K562 (cell line): ENCODE results near the gene SPATS2L.

Experiments
- ZNF140 ChIP-seq: fragments of 250-450 bp; sonication (Bioruptor Pico); IDR thresholded peaks from 2 replicates; pipeline ENCODE4 v1.8.0; 2021; ENCODE audit warnings: moderate library complexity, mild to moderate bottlenecking, inconsistent platforms
- TF ChIP-seq, protein P1 (sequence below), 3 experiments: IDR thresholded peaks in 2 of 3; conservative IDR thresholded peaks in 1 of 3; 2 replicates each; pipeline ENCODE4 v1.5.1; 2011 to 2012; ENCODE audit warnings: low read length in 3 of 3, mild to moderate bottlenecking in 3 of 3, control low read depth in 2 of 3, improper control_type of control experiment in 1 of 3, inconsistent platforms in 1 of 3, low read depth in 1 of 3, mixed read lengths in 1 of 3, moderate library complexity in 1 of 3; ENCODE audit not compliant: insufficient read depth in 2 of 3

DNA sequence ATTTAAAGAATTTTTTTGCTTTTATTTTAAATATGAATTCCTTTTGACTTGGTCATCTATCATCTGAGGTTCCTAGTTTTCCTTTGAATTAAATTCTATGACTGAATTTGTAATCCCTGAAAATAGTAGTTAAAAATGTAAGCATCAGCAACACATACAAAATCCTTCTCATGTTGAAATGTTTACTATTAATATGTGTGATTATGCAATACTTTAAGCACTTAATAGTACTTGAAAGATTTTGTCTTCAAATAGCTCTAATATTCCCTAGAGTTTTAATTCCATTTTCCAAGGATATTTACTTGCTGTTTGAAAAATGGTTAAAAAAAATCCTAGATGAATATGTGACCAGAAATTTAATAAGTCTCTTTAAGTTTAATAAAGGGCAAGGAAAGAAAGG, 26.6 kb upstream of the SPATS2L start:
- TF ChIP-seq, protein P1, sequence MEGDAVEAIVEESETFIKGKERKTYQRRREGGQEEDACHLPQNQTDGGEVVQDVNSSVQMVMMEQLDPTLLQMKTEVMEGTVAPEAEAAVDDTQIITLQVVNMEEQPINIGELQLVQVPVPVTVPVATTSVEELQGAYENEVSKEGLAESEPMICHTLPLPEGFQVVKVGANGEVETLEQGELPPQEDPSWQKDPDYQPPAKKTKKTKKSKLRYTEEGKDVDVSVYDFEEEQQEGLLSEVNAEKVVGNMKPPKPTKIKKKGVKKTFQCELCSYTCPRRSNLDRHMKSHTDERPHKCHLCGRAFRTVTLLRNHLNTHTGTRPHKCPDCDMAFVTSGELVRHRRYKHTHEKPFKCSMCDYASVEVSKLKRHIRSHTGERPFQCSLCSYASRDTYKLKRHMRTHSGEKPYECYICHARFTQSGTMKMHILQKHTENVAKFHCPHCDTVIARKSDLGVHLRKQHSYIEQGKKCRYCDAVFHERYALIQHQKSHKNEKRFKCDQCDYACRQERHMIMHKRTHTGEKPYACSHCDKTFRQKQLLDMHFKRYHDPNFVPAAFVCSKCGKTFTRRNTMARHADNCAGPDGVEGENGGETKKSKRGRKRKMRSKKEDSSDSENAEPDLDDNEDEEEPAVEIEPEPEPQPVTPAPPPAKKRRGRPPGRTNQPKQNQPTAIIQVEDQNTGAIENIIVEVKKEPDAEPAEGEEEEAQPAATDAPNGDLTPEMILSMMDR (IDR thresholded peaks at IDR 0.05 in 2 of 3, conservative IDR thresholded peaks at IDR 0.05 in 1 of 3; ENCODE audit: insufficient read depth in 2 of 3, low read depth in 1 of 3, low read length in 3 of 3) = no peak
- no peak for TF ChIP-seq ZNF140
